GM06990 (cell line): ENCODE results near the gene CAMK1D.

Experiments used
- DNase-seq: peaks from one replicate; pipeline ENCODE4 v3.0.0-alpha.2; 2011; ENCODE audit not compliant: insufficient read length; ENCODE audit errors: extremely low read depth
- H3K27me3 ChIP-seq: replicated peaks from 2 replicates; pipeline ENCODE4 v1.6.0; 2011; ENCODE audit warnings: low read length; ENCODE audit not compliant: control insufficient read depth, insufficient read depth
- H3K36me3 ChIP-seq: 2 replicates; pipeline ENCODE4 v1.5.1; 2011; ENCODE audit warnings: low read length; ENCODE audit not compliant: control insufficient read depth, insufficient read depth
- H3K4me3 ChIP-seq: replicated peaks from 2 replicates; pipeline ENCODE4 v1.5.1; 2011; ENCODE audit warnings: low read depth, mild to moderate bottlenecking, control low read depth, low read length
- TF ChIP-seq, protein P1 (sequence below): IDR thresholded peaks from 2 replicates; pipeline ENCODE4 v1.5.1; 2011; ENCODE audit warnings: low read length, control low read depth, mild to moderate bottlenecking, inconsistent platforms; ENCODE audit not compliant: insufficient read depth, poor library complexity, severe bottlenecking

Gene CAMK1D

DNA sequence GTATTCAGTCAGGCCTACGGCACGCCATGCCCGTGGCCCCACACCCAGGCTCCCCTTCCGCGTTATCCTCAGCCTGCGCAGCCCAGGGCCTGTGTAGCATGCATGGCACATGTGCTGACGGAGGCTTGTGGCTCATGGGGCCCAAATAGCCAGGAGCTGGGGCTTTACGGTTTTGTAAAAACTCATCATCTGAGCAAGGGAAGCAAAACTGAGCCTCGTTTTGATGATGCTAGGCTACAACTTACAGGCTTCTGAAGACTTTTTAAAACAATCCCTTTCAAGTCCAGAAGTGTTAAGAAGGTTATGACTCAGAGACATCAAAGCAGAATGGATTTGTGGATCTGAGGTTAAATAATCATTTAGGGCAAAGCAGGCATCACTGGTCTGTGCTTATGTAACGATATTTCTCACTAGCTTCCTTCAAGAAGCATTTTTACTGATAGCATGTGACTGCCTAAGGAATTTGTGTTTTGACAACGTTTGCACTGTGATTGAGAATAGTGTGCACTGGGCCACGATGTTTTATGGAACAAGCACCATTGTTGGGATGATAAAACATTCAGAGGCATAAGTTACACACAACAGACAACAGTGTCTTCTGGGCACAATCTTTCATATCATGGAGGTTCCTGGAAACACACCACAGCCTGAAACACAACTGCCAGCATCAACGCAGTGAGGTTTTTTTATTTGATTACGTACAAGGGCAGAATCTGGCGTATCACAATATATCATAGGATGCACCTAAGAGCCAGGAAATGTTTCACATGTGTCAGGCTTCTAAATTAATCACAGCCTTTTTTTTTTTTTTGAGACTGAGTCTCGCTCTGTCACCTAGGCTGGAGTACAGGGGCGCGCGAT is 377.9 kb downstream of the CAMK1D start:
- TF ChIP-seq, protein P1, sequence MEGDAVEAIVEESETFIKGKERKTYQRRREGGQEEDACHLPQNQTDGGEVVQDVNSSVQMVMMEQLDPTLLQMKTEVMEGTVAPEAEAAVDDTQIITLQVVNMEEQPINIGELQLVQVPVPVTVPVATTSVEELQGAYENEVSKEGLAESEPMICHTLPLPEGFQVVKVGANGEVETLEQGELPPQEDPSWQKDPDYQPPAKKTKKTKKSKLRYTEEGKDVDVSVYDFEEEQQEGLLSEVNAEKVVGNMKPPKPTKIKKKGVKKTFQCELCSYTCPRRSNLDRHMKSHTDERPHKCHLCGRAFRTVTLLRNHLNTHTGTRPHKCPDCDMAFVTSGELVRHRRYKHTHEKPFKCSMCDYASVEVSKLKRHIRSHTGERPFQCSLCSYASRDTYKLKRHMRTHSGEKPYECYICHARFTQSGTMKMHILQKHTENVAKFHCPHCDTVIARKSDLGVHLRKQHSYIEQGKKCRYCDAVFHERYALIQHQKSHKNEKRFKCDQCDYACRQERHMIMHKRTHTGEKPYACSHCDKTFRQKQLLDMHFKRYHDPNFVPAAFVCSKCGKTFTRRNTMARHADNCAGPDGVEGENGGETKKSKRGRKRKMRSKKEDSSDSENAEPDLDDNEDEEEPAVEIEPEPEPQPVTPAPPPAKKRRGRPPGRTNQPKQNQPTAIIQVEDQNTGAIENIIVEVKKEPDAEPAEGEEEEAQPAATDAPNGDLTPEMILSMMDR: no peak
- Histone ChIP-seq H3K27me3 (no peaks in the 10 kb centered on the region), H3K4me3 (no peak overlapping the region), H3K36me3 (no peaks in the 10 kb centered on the region; the same call in 1 of the 2 replicates)
- DNase-seq: no peak

DNA sequence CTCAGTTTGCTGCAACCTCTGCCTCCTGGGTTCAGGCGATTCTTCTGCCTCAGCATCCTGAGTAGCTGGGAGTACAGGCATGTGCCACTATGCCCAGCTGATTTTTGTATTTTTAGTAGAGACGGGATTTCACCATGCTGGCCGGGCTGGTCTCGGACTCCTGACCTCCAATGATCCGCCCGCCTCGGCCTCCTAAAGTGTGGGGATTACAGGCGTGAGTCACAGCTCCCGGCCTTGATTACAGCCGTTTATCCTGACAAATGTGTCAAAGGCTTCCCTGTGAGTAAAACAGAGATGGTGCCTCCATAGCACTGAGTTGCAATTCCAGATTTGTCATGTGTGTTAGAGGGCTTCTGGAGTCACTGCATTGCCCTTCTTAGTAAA is 378.5 kb downstream of the CAMK1D start:
- H3K36me3 ChIP-seq: no peaks in the 10 kb centered on the region; the same call in 1 of the 2 replicates
- H3K4me3 ChIP-seq: no peak overlapping the region
- TF ChIP-seq, protein P1: no peak
- no peak for DNase-seq
- no peaks in the 10 kb centered on the region for H3K27me3 ChIP-seq

DNA sequence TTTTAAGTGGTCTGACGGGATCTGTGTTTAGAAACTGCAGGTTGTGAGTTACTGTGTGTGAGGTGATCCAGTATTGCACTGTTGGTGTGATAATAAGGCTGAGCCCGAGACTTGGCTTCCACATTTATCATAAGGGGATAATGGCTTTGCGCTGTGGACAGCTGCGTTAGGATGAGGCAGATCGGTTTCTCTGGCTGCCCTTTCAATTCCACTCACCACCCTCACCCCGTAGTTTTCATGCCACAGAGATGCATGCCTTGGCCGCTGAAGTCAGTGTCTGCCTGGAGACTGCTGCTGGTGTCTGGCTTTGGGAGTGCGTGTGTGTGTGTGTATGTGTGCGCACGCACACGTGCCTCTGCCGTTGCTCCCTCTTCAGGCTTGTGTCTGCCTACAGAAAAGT is 379.1 kb downstream of the CAMK1D start:
- H3K4me3 ChIP-seq: no peak overlapping the region
- no peak for DNase-seq
- H3K27me3 ChIP-seq: no peaks in the 10 kb centered on the region
- TF ChIP-seq, protein P1: no peak
- H3K36me3 ChIP-seq: no peaks in the 10 kb centered on the region; the same call in 1 of the 2 replicates

- Histone ChIP-seq H3K36me3 (no peaks in the 10 kb centered on the region; the same call in 1 of the 2 replicates), H3K4me3 (no peak overlapping the region), H3K27me3 (no peaks in the 10 kb centered on the region)
- no peak for DNase-seq
- TF ChIP-seq, protein P1: peak; percentile 47
These were observed 380.5 kb downstream of the CAMK1D start for GRCh38 chr10:12729885-12730284.

- TF ChIP-seq, protein P1: no peak
- Histone ChIP-seq H3K27me3 (no peaks in the 10 kb centered on the region), H3K4me3 (no peak overlapping the region), H3K36me3 (no peaks in the 10 kb centered on the region; the same call in 1 of the 2 replicates)
- DNase-seq: no peak
These were observed 381.6 kb downstream of the CAMK1D start for GRCh38 chr10:12730809-12731519.
